Measurements from ENCODE around the gene DNAAF1.
"Not testable (repeated sequence)": the region's sequence is repeated elsewhere in the genome, so short reads cannot be mapped to it uniquely, and the experiment has no call there.

The DNAAF1 gene

DNA sequence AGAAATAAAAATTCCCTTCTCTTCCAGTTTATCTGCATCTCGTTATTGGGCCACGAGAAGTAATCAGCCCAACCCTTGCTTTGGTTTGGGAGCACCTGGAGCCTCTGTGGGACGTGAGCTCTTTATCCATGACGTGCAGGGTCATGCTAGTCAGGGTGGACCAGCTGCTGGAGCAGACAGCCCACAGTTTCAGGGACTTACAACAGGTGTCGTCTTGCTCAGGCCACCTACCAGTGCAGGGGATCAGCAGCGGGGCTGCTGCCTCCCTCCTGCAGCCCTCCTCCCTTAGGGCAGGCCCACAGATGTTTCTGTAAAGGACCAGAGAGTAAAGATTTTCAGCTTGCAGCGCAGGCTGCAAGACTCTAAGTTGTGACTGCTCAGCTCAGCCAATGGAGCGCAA lies 62.8 kb downstream of the DNAAF1 start:
- DNase-seq (ENCODE audit: low read depth, low spot score), result no peak

- DNase-seq (ENCODE audit: low read depth, low spot score), result no peak
These were observed 64.9 kb downstream of the DNAAF1 start for GRCh38 chr16:84209989-84210388.

- DNase-seq (ENCODE audit: low read depth, low spot score), result no peak
These were observed 67.0 kb downstream of the DNAAF1 start for GRCh38 chr16:84212154-84212553.

DNA sequence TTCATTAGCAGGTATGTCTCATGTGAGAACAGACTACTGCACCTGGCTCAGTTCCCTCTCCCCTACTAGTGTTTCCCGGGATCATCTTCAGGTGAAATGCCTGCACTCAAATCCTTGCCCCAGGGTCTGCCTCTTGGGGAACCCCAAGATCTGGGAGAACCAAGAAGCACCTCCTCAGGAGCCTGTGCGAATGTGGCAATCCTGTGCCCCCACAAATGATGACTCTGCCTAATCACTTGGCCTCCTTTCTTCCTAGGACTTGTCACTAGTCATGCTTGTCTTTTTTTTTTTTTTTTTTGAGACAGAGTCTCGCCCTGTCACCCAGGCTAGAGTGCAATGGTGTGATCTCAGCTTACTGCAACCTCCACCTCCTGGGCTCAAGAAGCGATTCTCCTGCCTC lies 67.5 kb downstream of the DNAAF1 start:
- DNase-seq (ENCODE audit: low read depth, low spot score), result no peak

GRCh38 chr16:84214451-84215066 lies 69.5 kb downstream of the DNAAF1 start:
- no peak for DNase-seq (ENCODE audit: low read depth, low spot score)

DNA sequence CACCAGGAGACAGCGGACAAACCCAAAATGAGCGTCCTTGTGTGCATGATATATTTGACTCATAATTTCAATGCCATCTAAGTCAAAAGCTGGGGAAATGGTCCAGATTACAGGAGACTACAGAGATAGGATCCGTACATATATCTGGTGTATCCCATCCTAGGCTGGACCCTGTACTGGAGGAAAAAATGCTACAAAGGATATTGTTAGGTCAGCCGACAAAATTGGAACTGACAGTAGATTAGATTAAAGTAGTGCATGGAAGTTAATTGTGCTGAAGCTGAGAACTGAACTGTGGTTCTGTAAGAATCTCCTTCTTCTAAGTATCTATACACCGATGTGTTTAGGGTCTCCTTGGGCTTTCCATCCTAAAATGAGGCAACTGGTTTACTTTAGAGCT lies 70.4 kb downstream of the DNAAF1 start:
- no peak for DNase-seq (ENCODE audit: low read depth, low spot score)

DNA sequence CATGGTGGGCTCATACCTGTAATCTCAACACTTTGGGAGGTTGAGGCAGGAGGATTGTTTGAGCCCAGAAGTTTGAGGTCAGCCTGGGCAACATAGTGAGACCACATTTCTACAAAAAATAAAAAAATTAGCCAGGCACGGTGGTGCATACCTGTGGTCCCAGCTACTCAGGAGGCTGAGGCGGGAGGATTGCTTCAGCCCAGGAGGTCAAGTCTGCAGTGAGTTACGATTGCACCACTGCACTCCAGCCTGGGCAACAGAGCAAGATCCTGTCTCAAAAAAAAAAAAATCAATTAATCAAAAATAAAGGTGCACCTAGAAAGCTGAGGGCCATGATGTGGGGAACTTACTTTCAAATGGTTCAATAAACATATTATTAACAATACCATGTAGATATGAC lies 71.0 kb downstream of the DNAAF1 start:
- DNase-seq (ENCODE audit: low read depth, low spot score), result not testable (repeated sequence)

GRCh38 chr16:84218176-84218823 lies 73.2 kb downstream of the DNAAF1 start:
- DNase-seq (ENCODE audit: low read depth, low spot score), result no peak

DNA sequence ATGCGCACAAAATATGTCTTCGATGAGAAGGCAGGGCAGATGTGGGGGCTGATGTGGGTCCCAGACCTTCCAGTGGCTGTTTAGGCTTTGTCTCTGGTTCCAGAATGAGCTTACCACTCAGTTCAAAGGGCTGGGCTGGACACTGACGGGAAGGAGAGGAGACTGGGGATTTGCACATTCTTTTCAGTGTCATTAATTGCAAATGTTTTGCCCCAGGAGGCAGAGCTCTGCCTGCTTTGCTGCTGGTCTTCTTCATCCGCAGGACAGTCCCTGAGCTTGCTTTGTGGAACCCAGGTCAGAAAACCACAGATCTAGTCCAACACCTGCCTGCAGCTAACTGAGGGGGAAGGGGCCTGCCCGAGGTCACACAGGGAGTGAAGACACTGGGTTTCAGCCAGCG lies 73.8 kb downstream of the DNAAF1 start:
- no peak for DNase-seq (ENCODE audit: low read depth, low spot score)

- DNase-seq (ENCODE audit: low read depth, low spot score), result peak; percentile 34
These were observed 75.7 kb downstream of the DNAAF1 start for GRCh38 chr16:84220851-84221250.

GRCh38 chr16:84223456-84223855 lies 78.3 kb downstream of the DNAAF1 start:
- DNase-seq (ENCODE audit: low read depth, low spot score), result no peak

DNA sequence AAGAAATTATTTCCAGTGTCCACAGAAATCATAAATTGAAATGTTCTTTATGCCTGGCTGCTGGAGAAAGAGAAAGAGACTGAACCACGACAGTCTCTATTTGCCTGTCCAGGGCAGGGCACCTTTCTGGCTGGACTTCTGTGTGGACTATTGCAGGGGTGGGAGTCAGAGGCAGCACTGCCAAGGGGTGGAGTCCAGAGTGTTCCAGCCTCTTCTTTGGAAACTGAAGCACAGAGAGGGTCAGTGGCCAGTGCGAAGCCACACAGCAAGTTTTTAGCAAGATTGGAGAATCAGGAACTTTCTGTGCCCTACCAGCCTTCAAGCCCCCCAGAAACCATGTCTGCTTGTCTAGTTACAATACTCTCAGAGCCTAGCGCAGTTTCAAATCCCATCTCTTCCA lies 79.4 kb downstream of the DNAAF1 start:
- DNase-seq (ENCODE audit: low read depth, low spot score), result no peak

GRCh38 chr16:84225126-84225525 lies 80.0 kb downstream of the DNAAF1 start:
- no peak for DNase-seq (ENCODE audit: low read depth, low spot score)

- peak; percentile 10 for DNase-seq (ENCODE audit: low read depth, low spot score)
These were observed 80.5 kb downstream of the DNAAF1 start for GRCh38 chr16:84225571-84225970.

- peak; percentile 65 for DNase-seq (ENCODE audit: low read depth, low spot score)
These were observed 80.9 kb downstream of the DNAAF1 start for GRCh38 chr16:84226026-84226425.
